ENCODE results near the gene LRRC7.

LRRC7 gene

GRCh38 chr1:69645477-69645876, 77.8 kb downstream of the LRRC7 start:
- TF ChIP-seq EZH2 (IDR thresholded peaks at IDR 0.05; ENCODE audit: borderline replicate concordance, low read depth, low read length, severe bottlenecking), result no peak
- TF ChIP-seq, protein P1, sequence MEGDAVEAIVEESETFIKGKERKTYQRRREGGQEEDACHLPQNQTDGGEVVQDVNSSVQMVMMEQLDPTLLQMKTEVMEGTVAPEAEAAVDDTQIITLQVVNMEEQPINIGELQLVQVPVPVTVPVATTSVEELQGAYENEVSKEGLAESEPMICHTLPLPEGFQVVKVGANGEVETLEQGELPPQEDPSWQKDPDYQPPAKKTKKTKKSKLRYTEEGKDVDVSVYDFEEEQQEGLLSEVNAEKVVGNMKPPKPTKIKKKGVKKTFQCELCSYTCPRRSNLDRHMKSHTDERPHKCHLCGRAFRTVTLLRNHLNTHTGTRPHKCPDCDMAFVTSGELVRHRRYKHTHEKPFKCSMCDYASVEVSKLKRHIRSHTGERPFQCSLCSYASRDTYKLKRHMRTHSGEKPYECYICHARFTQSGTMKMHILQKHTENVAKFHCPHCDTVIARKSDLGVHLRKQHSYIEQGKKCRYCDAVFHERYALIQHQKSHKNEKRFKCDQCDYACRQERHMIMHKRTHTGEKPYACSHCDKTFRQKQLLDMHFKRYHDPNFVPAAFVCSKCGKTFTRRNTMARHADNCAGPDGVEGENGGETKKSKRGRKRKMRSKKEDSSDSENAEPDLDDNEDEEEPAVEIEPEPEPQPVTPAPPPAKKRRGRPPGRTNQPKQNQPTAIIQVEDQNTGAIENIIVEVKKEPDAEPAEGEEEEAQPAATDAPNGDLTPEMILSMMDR (IDR thresholded peaks at IDR 0.05; ENCODE audit: borderline replicate concordance, extremely low read depth, low read length, poor library complexity, severe bottlenecking), result no peak
- DNase-seq, result no peak
- H4K20me1 ChIP-seq (ENCODE audit: insufficient read depth, low read length), result no peaks in the 10 kb centered on the region

GRCh38 chr1:69648486-69648885, 80.8 kb downstream of the LRRC7 start:
- DNase-seq, result no peak
- Histone ChIP-seq H4K20me1 (ENCODE audit: insufficient read depth, low read length) (no peaks in the 10 kb centered on the region), H3K9me3 (ENCODE audit: insufficient read depth, low read length, severe bottlenecking) (no peaks in the 10 kb centered on the region), H3K27ac (ENCODE audit: low read length) (no peak overlapping the region), H3K79me2 (ENCODE audit: insufficient read depth, low read length) (no peaks in the 10 kb centered on the region), H3K27me3 (ENCODE audit: insufficient read depth, low read length, poor library complexity) (no peaks in the 10 kb centered on the region), H3K4me1 (ENCODE audit: insufficient read depth, low read length) (no peaks in the 10 kb centered on the region), H3K4me2 (ENCODE audit: insufficient read depth, low read length) (no peak overlapping the region), H2AFZ (ENCODE audit: low read depth, low read length) (no peak overlapping the region), H3K4me3 (ENCODE audit: low read depth in 1 of 2, low read length in 2 of 2) (no peak overlapping the region), H3K36me3 (ENCODE audit: insufficient read depth, low read length) (no peaks in the 10 kb centered on the region), H3K9ac (ENCODE audit: low read depth, low read length) (no peak overlapping the region)
- TF ChIP-seq, protein P1 (IDR thresholded peaks at IDR 0.05; ENCODE audit: borderline replicate concordance, extremely low read depth, low read length, poor library complexity, severe bottlenecking), result no peak
- TF ChIP-seq EZH2 (IDR thresholded peaks at IDR 0.05; ENCODE audit: borderline replicate concordance, low read depth, low read length, severe bottlenecking), result no peak
- no peak for ATAC-seq (ENCODE audit: insufficient read depth, low read depth)

More at GRCh38 chr1:69645477-69645876, 77.8 kb downstream of the LRRC7 start:
- ATAC-seq (ENCODE audit: insufficient read depth, low read depth), result no peak
- Histone ChIP-seq H3K27ac (ENCODE audit: low read length) (no peak overlapping the region), H3K36me3 (ENCODE audit: insufficient read depth, low read length) (no peaks in the 10 kb centered on the region), H3K9me3 (ENCODE audit: insufficient read depth, low read length, severe bottlenecking) (no peaks in the 10 kb centered on the region), H3K4me1 (ENCODE audit: insufficient read depth, low read length) (no peaks in the 10 kb centered on the region), H3K4me3 (ENCODE audit: low read depth in 1 of 2, low read length in 2 of 2) (no peak overlapping the region), H3K4me2 (ENCODE audit: insufficient read depth, low read length) (no peak overlapping the region), H2AFZ (ENCODE audit: low read depth, low read length) (no peak overlapping the region), H3K79me2 (ENCODE audit: insufficient read depth, low read length) (no peaks in the 10 kb centered on the region), H3K9ac (ENCODE audit: low read depth, low read length) (no peak overlapping the region), H3K27me3 (ENCODE audit: insufficient read depth, low read length, poor library complexity) (no peaks in the 10 kb centered on the region)

- Histone ChIP-seq H3K4me1 (ENCODE audit: insufficient read depth, low read length) (no peaks in the 10 kb centered on the region), H3K4me2 (ENCODE audit: insufficient read depth, low read length) (no peak overlapping the region), H3K27me3 (ENCODE audit: insufficient read depth, low read length, poor library complexity) (no peaks in the 10 kb centered on the region), H3K36me3 (ENCODE audit: insufficient read depth, low read length) (no peaks in the 10 kb centered on the region), H3K79me2 (ENCODE audit: insufficient read depth, low read length) (no peaks in the 10 kb centered on the region), H4K20me1 (ENCODE audit: insufficient read depth, low read length) (no peaks in the 10 kb centered on the region), H3K4me3 (ENCODE audit: low read depth in 1 of 2, low read length in 2 of 2) (no peak overlapping the region), H2AFZ (ENCODE audit: low read depth, low read length) (no peak overlapping the region), H3K9ac (ENCODE audit: low read depth, low read length) (no peak overlapping the region), H3K27ac (ENCODE audit: low read length) (no peak overlapping the region), H3K9me3 (ENCODE audit: insufficient read depth, low read length, severe bottlenecking) (no peaks in the 10 kb centered on the region)
- ATAC-seq (ENCODE audit: insufficient read depth, low read depth) (no peak), DNase-seq (no peak)
- TF ChIP-seq, protein P1 (IDR thresholded peaks at IDR 0.05; ENCODE audit: borderline replicate concordance, extremely low read depth, low read length, poor library complexity, severe bottlenecking), result no peak
- no peak for TF ChIP-seq EZH2 (IDR thresholded peaks at IDR 0.05; ENCODE audit: borderline replicate concordance, low read depth, low read length, severe bottlenecking)
Measured at GRCh38 chr1:69649383-69649990, 81.8 kb downstream of the LRRC7 start.

Data from DND-41 (cell line).